Peyer's patch (tissue), 4 donors: Measurements from ENCODE around the gene SCN1B.

Source experiments
- POLR2A ChIP-seq, 2 donors: fragments of 450-650 bp; IDR thresholded peaks; one replicate each; pipeline ENCODE4 v1.5.1; 2017; ENCODE audit warnings: antibody characterized with exemption in 2 of 2, mild to moderate bottlenecking in 2 of 2, moderate library complexity in 2 of 2
- TF ChIP-seq, protein P1 (sequence below), 6 experiments: fragments of 450-650 bp in 4 of 6; fragments of 200-600 bp in 2 of 6; sonication (generic) in 1 of 6; IDR thresholded peaks; one replicate each; pipeline ENCODE4 v1.5.1; 2017 to 2019; ENCODE audit warnings: antibody characterized with exemption in 6 of 6, mild to moderate bottlenecking in 3 of 6, moderate library complexity in 1 of 6

- TF ChIP-seq, protein P1, sequence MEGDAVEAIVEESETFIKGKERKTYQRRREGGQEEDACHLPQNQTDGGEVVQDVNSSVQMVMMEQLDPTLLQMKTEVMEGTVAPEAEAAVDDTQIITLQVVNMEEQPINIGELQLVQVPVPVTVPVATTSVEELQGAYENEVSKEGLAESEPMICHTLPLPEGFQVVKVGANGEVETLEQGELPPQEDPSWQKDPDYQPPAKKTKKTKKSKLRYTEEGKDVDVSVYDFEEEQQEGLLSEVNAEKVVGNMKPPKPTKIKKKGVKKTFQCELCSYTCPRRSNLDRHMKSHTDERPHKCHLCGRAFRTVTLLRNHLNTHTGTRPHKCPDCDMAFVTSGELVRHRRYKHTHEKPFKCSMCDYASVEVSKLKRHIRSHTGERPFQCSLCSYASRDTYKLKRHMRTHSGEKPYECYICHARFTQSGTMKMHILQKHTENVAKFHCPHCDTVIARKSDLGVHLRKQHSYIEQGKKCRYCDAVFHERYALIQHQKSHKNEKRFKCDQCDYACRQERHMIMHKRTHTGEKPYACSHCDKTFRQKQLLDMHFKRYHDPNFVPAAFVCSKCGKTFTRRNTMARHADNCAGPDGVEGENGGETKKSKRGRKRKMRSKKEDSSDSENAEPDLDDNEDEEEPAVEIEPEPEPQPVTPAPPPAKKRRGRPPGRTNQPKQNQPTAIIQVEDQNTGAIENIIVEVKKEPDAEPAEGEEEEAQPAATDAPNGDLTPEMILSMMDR (IDR thresholded peaks at IDR 0.05): no peak
- no peak for TF ChIP-seq POLR2A (IDR thresholded peaks at IDR 0.05)
These were observed 2.1 kb downstream of the SCN1B start for GRCh38 chr19:35032356-35032865.
